Central memory CD4-positive, alpha-beta T cell (primary cell): Measurements from ENCODE around the gene HAPLN2.
"Not testable (repeated sequence)": the region's sequence is repeated elsewhere in the genome, so short reads cannot be mapped to it uniquely, and the experiment has no call there.

ENCODE experiments used
- DNase-seq: peaks from one replicate; pipeline ENCODE4 v3.0.0; 2022
- total RNA-seq, 3 experiments: gene quantifications; one replicate each; lab custom pipeline; 2026; lab: John Stamatoyannopoulos, UW

Gene HAPLN2
- total RNA-seq = 0 to 0.19 (median 0.05) reads per million in 3 experiments

- no peak for DNase-seq
Observed at GRCh38 chr1:156618853-156619581, at the start of gene HAPLN2. Gene HAPLN2 (plus strand): TSS chr1:156619415. CDS start chr1:156623491, 4,076 bp downstream.

- DNase-seq = no peak
Observed at GRCh38 chr1:156571261-156571852, 47.9 kb upstream of the HAPLN2 start.

- DNase-seq = peak; percentile 67
Observed at GRCh38 chr1:156571919-156572662, 47.1 kb upstream of the HAPLN2 start, which contains the start of gene IQGAP3. Gene IQGAP3 (minus strand): TSS chr1:156572565. CDS start chr1:156572529, 36 bp downstream.

GRCh38 chr1:156572663-156573018 is 46.6 kb upstream of the HAPLN2 start:
- DNase-seq = no peak

- no peak for DNase-seq
Observed at GRCh38 chr1:156574039-156574633, 45.1 kb upstream of the HAPLN2 start.

GRCh38 chr1:156577550-156577949 is 41.7 kb upstream of the HAPLN2 start:
- DNase-seq = no peak

GRCh38 chr1:156578055-156578454 is 41.2 kb upstream of the HAPLN2 start:
- DNase-seq = no peak

GRCh38 chr1:156579472-156579871 is 39.7 kb upstream of the HAPLN2 start, which contains the start of gene TTC24:
Gene TTC24 (plus strand): TSS chr1:156579723. CDS start chr1:156581365, 1,642 bp downstream.
- DNase-seq = no peak

GRCh38 chr1:156581661-156582387 is 37.4 kb upstream of the HAPLN2 start:
- DNase-seq = no peak

GRCh38 chr1:156582388-156583017 is 36.7 kb upstream of the HAPLN2 start:
- DNase-seq = no peak

GRCh38 chr1:156583821-156584622 is 35.2 kb upstream of the HAPLN2 start:
- DNase-seq = peak; percentile 63

- no peak for DNase-seq
Observed at GRCh38 chr1:156584813-156585212, 34.4 kb upstream of the HAPLN2 start.

GRCh38 chr1:156586323-156586722 is 32.9 kb upstream of the HAPLN2 start:
- DNase-seq = no peak

- DNase-seq = no peak
Observed at GRCh38 chr1:156586892-156587477, 32.2 kb upstream of the HAPLN2 start.

GRCh38 chr1:156587927-156588326 is 31.3 kb upstream of the HAPLN2 start:
- DNase-seq = not testable (repeated sequence)

- no peak for DNase-seq
Observed at GRCh38 chr1:156589546-156589945, 29.7 kb upstream of the HAPLN2 start.

GRCh38 chr1:156590326-156591180 is 28.7 kb upstream of the HAPLN2 start:
- DNase-seq = no peak

GRCh38 chr1:156591181-156591431 is 28.1 kb upstream of the HAPLN2 start:
- no peak for DNase-seq

GRCh38 chr1:156591432-156592157 is 27.6 kb upstream of the HAPLN2 start, which contains the start of gene NAXE:
Gene NAXE (plus strand): TSS chr1:156591776. CDS start chr1:156591805, 29 bp downstream.
- peak; percentile 60 for DNase-seq
